Smooth muscle cell (in vitro differentiated cells): ENCODE measurements around the gene ITPK1. TPM values are rescaled to one million over a fixed set of nuclear protein-coding genes. Genes with fewer than 3 reads are reported as not detected.

Source experiments
- DNase-seq: peaks from one replicate; lab custom pipeline; 2025; ENCODE audit not compliant: unreplicated experiment; lab: John Stamatoyannopoulos, UW
- H2AFZ ChIP-seq: fragments of 200-600 bp; sonication (generic); 2 replicates; pipeline ENCODE4 v1.6.0; 2016; ENCODE audit warnings: antibody characterized with exemption, low read depth, mild to moderate bottlenecking
- H3F3A ChIP-seq: fragments of 200-600 bp; sonication (generic); 2 replicates; pipeline ENCODE4 v1.6.0; 2017; ENCODE audit warnings: antibody characterized with exemption, low read depth
- H3K27ac ChIP-seq: fragments of 200-600 bp; sonication (generic); 2 replicates; pipeline ENCODE4 v1.5.1; 2016; ENCODE audit warnings: low read depth, mild to moderate bottlenecking
- H3K27me3 ChIP-seq: fragments of 200-600 bp; sonication (generic); 2 replicates; pipeline ENCODE4 v1.6.1; 2016; ENCODE audit warnings: low read depth, mild to moderate bottlenecking
- H3K36me3 ChIP-seq: fragments of 200-600 bp; sonication (generic); 2 replicates; pipeline ENCODE4 v1.5.1; 2016; ENCODE audit warnings: low read depth
- H3K4me1 ChIP-seq: fragments of 200-600 bp; sonication (generic); 2 replicates; pipeline ENCODE4 v1.5.1; 2016; ENCODE audit warnings: low read depth
- H3K4me2 ChIP-seq: fragments of 200-600 bp; sonication (generic); 2 replicates; pipeline ENCODE4 v1.6.0; 2016; ENCODE audit warnings: mild to moderate bottlenecking
- H3K4me3 ChIP-seq: fragments of 200-600 bp; sonication (generic); 2 replicates; pipeline ENCODE4 v1.5.1; 2016; ENCODE audit warnings: mild to moderate bottlenecking
- H3K79me2 ChIP-seq: fragments of 200-600 bp; sonication (generic); 2 replicates; pipeline ENCODE4 v1.6.0; 2016; ENCODE audit warnings: low read depth, mild to moderate bottlenecking
- H3K9ac ChIP-seq: fragments of 200-600 bp; sonication (generic); 2 replicates; pipeline ENCODE4 v1.6.0; 2016; ENCODE audit warnings: low read depth
- H3K9me3 ChIP-seq: fragments of 200-600 bp; sonication (generic); replicated peaks from 2 replicates; pipeline ENCODE4 v1.5.1; 2016; ENCODE audit warnings: low read depth
- H4K20me1 ChIP-seq: fragments of 200-600 bp; sonication (generic); 2 replicates; pipeline ENCODE4 v1.6.0; 2016; ENCODE audit warnings: low read depth
- CTCF ChIP-seq: fragments of 200-600 bp; sonication (generic); IDR thresholded peaks from 2 replicates; pipeline ENCODE4 v1.5.1; 2017; ENCODE audit warnings: borderline replicate concordance, mild to moderate bottlenecking, antibody characterized with exemption; ENCODE audit not compliant: insufficient read depth, poor library complexity, severe bottlenecking
- WGBS: methylation state at CpG from one replicate; pipeline ENCODE4 v1.1.7; 2016; ENCODE audit warnings: low lambda C conversion rate; 5-methylcytosine and 5-hydroxymethylcytosine counted together
- polyA plus RNA-seq: library from polyadenylated mRNA; unstranded; fragments of >200 nt; fragmentation: Nextera tagmentation; extraction: Ambion mirVana; gene quantifications from 2 replicates; pipeline ENCODE4 v1.2.1, GENCODE V29; 2016
- total RNA-seq: library from RNA; depleted of rRNA; stranded (reverse); fragments of >200 nt; gene quantifications from 2 replicates; pipeline ENCODE4 v1.2.3, GENCODE V29; 2014

ITPK1 gene
- total and polyA plus RNA-seq, 2 experiments from 2014 or later, result 9.2 to 14.2 TPM

- Histone ChIP-seq H3F3A (no peaks in the 10 kb centered on the region), H3K4me2 (no peak overlapping the region), H3K9me3 (no peaks in the 10 kb centered on the region), H4K20me1 (no peaks in the 10 kb centered on the region), H3K36me3 (no peaks in the 10 kb centered on the region), H3K9ac (no peak overlapping the region), H2AFZ (no peak overlapping the region), H3K27me3 (no peaks in the 10 kb centered on the region), H3K4me1 (no peaks in the 10 kb centered on the region), H3K79me2 (no peaks in the 10 kb centered on the region), H3K4me3 (no peak overlapping the region), H3K27ac (no peak overlapping the region)
- 85% methylated on average over 12 of the region's 12 CpGs for WGBS
- DNase-seq, result no peak
- TF ChIP-seq CTCF, result no peak
Observed at GRCh38 chr14:92970271-92970670, 145.5 kb downstream of the ITPK1 start.

GRCh38 chr14:92969871-92970270 is 145.9 kb downstream of the ITPK1 start:
- Histone ChIP-seq H3K9ac (no peak overlapping the region), H3K27ac (no peak overlapping the region), H4K20me1 (no peaks in the 10 kb centered on the region), H2AFZ (no peak overlapping the region), H3K36me3 (no peaks in the 10 kb centered on the region), H3K4me2 (no peak overlapping the region), H3K79me2 (no peaks in the 10 kb centered on the region), H3K4me3 (no peak overlapping the region), H3K27me3 (no peaks in the 10 kb centered on the region), H3K4me1 (no peaks in the 10 kb centered on the region), H3K9me3 (no peaks in the 10 kb centered on the region), H3F3A (no peaks in the 10 kb centered on the region)
- TF ChIP-seq CTCF, result no peak
- 91% methylated on average over 12 of the region's 12 CpGs for whole genome bisulfite sequencing
- no peak for DNase-seq

- no peak overlapping the region for H3K9ac ChIP-seq
- H2AFZ ChIP-seq, result no peak overlapping the region
- no peaks in the 10 kb centered on the region for H3K79me2 ChIP-seq
- H3K36me3 ChIP-seq, result no peaks in the 10 kb centered on the region
- no peak for TF ChIP-seq CTCF
- H4K20me1 ChIP-seq, result no peaks in the 10 kb centered on the region
- no peak overlapping the region for H3K4me2 ChIP-seq
- no peak overlapping the region for H3K4me3 ChIP-seq
- 96% methylated on average over 10 of the region's 10 CpGs for WGBS
- no peaks in the 10 kb centered on the region for H3K9me3 ChIP-seq
- no peak overlapping the region for H3K27ac ChIP-seq
- DNase-seq, result no peak
- no peaks in the 10 kb centered on the region for H3K27me3 ChIP-seq
- no peaks in the 10 kb centered on the region for H3K4me1 ChIP-seq
- no peaks in the 10 kb centered on the region for H3F3A ChIP-seq
Observed at GRCh38 chr14:92969430-92969829, 146.3 kb downstream of the ITPK1 start.

GRCh38 chr14:92968291-92969020 is 147.3 kb downstream of the ITPK1 start:
- no peaks in the 10 kb centered on the region for H3K79me2 ChIP-seq
- H2AFZ ChIP-seq, result no peak overlapping the region
- no peak overlapping the region for H3K4me3 ChIP-seq
- TF ChIP-seq CTCF, result no peak
- H3K27me3 ChIP-seq, result no peaks in the 10 kb centered on the region
- H3K4me1 ChIP-seq, result no peaks in the 10 kb centered on the region
- H3K4me2 ChIP-seq, result no peak overlapping the region
- H3K9me3 ChIP-seq, result no peaks in the 10 kb centered on the region
- no peak overlapping the region for H3K9ac ChIP-seq
- no peak overlapping the region for H3K27ac ChIP-seq
- H3K36me3 ChIP-seq, result no peaks in the 10 kb centered on the region
- H3F3A ChIP-seq, result no peaks in the 10 kb centered on the region
- WGBS, result 96% methylated on average over 14 of the region's 14 CpGs
- no peak for DNase-seq
- no peaks in the 10 kb centered on the region for H4K20me1 ChIP-seq
